Kidney epithelial cell (primary cell): ENCODE data around the gene FKBP9. TPM values are rescaled to one million over a fixed set of nuclear protein-coding genes. Genes with fewer than 3 reads are reported as not detected.

Experiments
- DNase-seq: peaks from one replicate; pipeline ENCODE4 v3.0.0-alpha.2; 2010; ENCODE audit warnings: low read depth
- H3K27me3 ChIP-seq: 2 replicates; pipeline ENCODE4 v1.6.0; 2011; ENCODE audit warnings: low read length; ENCODE audit not compliant: control insufficient read depth, insufficient read depth
- H3K36me3 ChIP-seq: 2 replicates; pipeline ENCODE4 v1.5.1; 2011; ENCODE audit warnings: low read length; ENCODE audit not compliant: control insufficient read depth, insufficient read depth
- H3K4me3 ChIP-seq: 2 replicates; pipeline ENCODE4 v1.5.1; 2011; ENCODE audit warnings: low read depth, mild to moderate bottlenecking, control low read depth, low read length
- CTCF ChIP-seq: IDR thresholded peaks from 2 replicates; pipeline ENCODE4 v1.5.1; 2011; ENCODE audit warnings: mild to moderate bottlenecking, moderate library complexity, low read length, control low read depth, inconsistent platforms; ENCODE audit not compliant: insufficient read depth, poor library complexity, severe bottlenecking
- total RNA-seq: library from RNA; depleted of rRNA; stranded (reverse); fragments of >200 nt; gene quantifications from 2 replicates; pipeline ENCODE4 v1.2.3, GENCODE V29; 2015

The FKBP9 gene
- total RNA-seq, 1 donor from 2014 or later: 107 TPM

- Histone ChIP-seq H3K36me3 (no peaks in the 10 kb centered on the region), H3K27me3 (no peaks in the 10 kb centered on the region), H3K4me3 (no peak overlapping the region)
- TF ChIP-seq CTCF: no peak
- DNase-seq: no peak
These were observed 35.3 kb upstream of the FKBP9 start for GRCh38 chr7:32921896-32922295.

GRCh38 chr7:32928785-32929298 is 28.4 kb upstream of the FKBP9 start:
- H3K36me3 ChIP-seq: peaks cover 1% of the 10 kb centered on the region
- H3K27me3 ChIP-seq: no peaks in the 10 kb centered on the region
- no peak for DNase-seq
- no peak overlapping the region for H3K4me3 ChIP-seq
- no peak for TF ChIP-seq CTCF

- H3K27me3 ChIP-seq: no peaks in the 10 kb centered on the region
- no peak for DNase-seq
- H3K36me3 ChIP-seq: peaks cover 1% of the 10 kb centered on the region
- no peak for TF ChIP-seq CTCF
- H3K4me3 ChIP-seq: no peak overlapping the region
These were observed 27.7 kb upstream of the FKBP9 start for GRCh38 chr7:32929430-32930143.

- Histone ChIP-seq H3K36me3 (peaks cover 1% of the 10 kb centered on the region), H3K27me3 (no peaks in the 10 kb centered on the region), H3K4me3 (no peak overlapping the region)
- DNase-seq: no peak
- TF ChIP-seq CTCF: no peak
These were observed 26.9 kb upstream of the FKBP9 start for GRCh38 chr7:32930378-32930777.

- TF ChIP-seq CTCF: no peak
- Histone ChIP-seq H3K4me3 (no peak overlapping the region), H3K36me3 (peaks cover 2% of the 10 kb centered on the region), H3K27me3 (no peaks in the 10 kb centered on the region)
- DNase-seq: no peak
These were observed 21.7 kb upstream of the FKBP9 start for GRCh38 chr7:32935558-32935957.

GRCh38 chr7:32936689-32937088 is 20.6 kb upstream of the FKBP9 start:
- TF ChIP-seq CTCF: no peak
- no peak overlapping the region for H3K4me3 ChIP-seq
- H3K36me3 ChIP-seq: peaks cover 2% of the 10 kb centered on the region
- no peak for DNase-seq
- no peaks in the 10 kb centered on the region for H3K27me3 ChIP-seq
